Common myeloid progenitor, CD34-positive (primary cell): Measurements from ENCODE around the gene MMP15.
A peak's percentile ranks its signal among the peaks of the same experiment; 100 is the strongest.

Experiments
- CTCF ChIA-PET: fragments of 350-600 bp; sonication (Branson Sonifier 250); formaldehyde crosslinking; loops from one replicate; lab custom pipeline; 2021; ENCODE audit warnings: antibody characterized with exemption; lab: Charles Lee
- POLR2A ChIA-PET: fragments of 350-600 bp; sonication (Branson Sonifier 250); formaldehyde crosslinking; loops from one replicate; lab custom pipeline; 2021; ENCODE audit warnings: antibody characterized with exemption; lab: Charles Lee
- DNase-seq, 3 donors: peaks; one replicate each; pipeline versions ENCODE4 v3.0.0 to v3.0.0-alpha.2; 2013
- H3K27ac ChIP-seq, 2 experiments: 1 replicate in 1 of 2; 2 replicates in 1 of 2; pipeline ENCODE4 v1.7.0; 2013; ENCODE audit warnings: inconsistent platforms in 2 of 2, low read length in 2 of 2, mild to moderate bottlenecking in 2 of 2, low read depth in 1 of 2, moderate library complexity in 1 of 2; ENCODE audit not compliant: severe bottlenecking in 2 of 2, insufficient read depth in 1 of 2, poor library complexity in 1 of 2
- H3K27me3 ChIP-seq, 5 experiments: replicated peaks in 2 of 5; 1 replicate in 3 of 5; 2 replicates in 2 of 5; pipeline versions ENCODE4 v1.6.1 to v1.7.0; 2013; ENCODE audit warnings: low read length in 4 of 5, mild to moderate bottlenecking in 2 of 5, moderate library complexity in 2 of 5, inconsistent platforms in 1 of 5; ENCODE audit not compliant: insufficient read depth in 5 of 5, control insufficient read depth in 4 of 5
- H3K36me3 ChIP-seq, 4 experiments: 1 replicate in 2 of 4; 2 replicates in 2 of 4; pipeline versions ENCODE4 v1.6.1 to v1.7.0; 2013; ENCODE audit warnings: low read length in 3 of 4, control low read depth in 1 of 4, mild to moderate bottlenecking in 1 of 4; ENCODE audit not compliant: control insufficient read depth in 4 of 4, insufficient read depth in 4 of 4
- H3K4me1 ChIP-seq, 4 experiments: 1 replicate in 3 of 4; 2 replicates in 1 of 4; pipeline versions ENCODE4 v1.6.1 to v1.7.1; 2013; ENCODE audit warnings: low read length in 3 of 4, mild to moderate bottlenecking in 3 of 4, control low read depth in 1 of 4, inconsistent platforms in 1 of 4, moderate library complexity in 1 of 4; ENCODE audit not compliant: control insufficient read depth in 4 of 4, insufficient read depth in 4 of 4; ENCODE audit errors: control extremely low read depth in 1 of 4
- H3K4me3 ChIP-seq, 7 experiments: 1 replicate in 4 of 7; 2 replicates in 3 of 7; pipeline versions ENCODE4 v1.5.1 to v1.7.0; 2013; ENCODE audit warnings: mild to moderate bottlenecking in 7 of 7, low read length in 6 of 7, moderate library complexity in 6 of 7, inconsistent platforms in 2 of 7, low read depth in 2 of 7, control low read depth in 1 of 7; ENCODE audit not compliant: insufficient read depth in 4 of 7, control insufficient read depth in 1 of 7; ENCODE audit errors: extremely low read depth in 1 of 7
- H3K9me3 ChIP-seq, 5 experiments: 1 replicate in 4 of 5; 2 replicates in 1 of 5; pipeline versions ENCODE4 v1.6.1 to v1.7.1; 2013; ENCODE audit warnings: low read length in 4 of 5, mild to moderate bottlenecking in 2 of 5, inconsistent platforms in 1 of 5, low read depth in 1 of 5, moderate library complexity in 1 of 5; ENCODE audit not compliant: control insufficient read depth in 4 of 5, insufficient read depth in 2 of 5; ENCODE audit errors: control extremely low read depth in 1 of 5
- WGBS: methylation state at CpG from one replicate; pipeline ENCODE4 v1.1.5; 2013; ENCODE audit not compliant: insufficient coverage; 5-methylcytosine and 5-hydroxymethylcytosine counted together

MMP15 gene

GRCh38 chr16:58022601-58023371, 2.8 kb upstream of the MMP15 start:
- WGBS, result 64% methylated on average over 18 of the region's 18 CpGs
- no peak for DNase-seq
- peaks cover 2 to 10% (median 6%) of the 10 kb centered on the region in 4 experiments for H3K36me3 ChIP-seq
- H3K9me3 ChIP-seq, result no peaks in the 10 kb centered on the region
- no peak overlapping the region for H3K4me3 ChIP-seq
- H3K27me3 ChIP-seq, result peaks cover 0 to 34% (median 10%) of the 10 kb centered on the region in 5 experiments
- ChIA-PET CTCF (interaction anchor here (1.2 to 4.2 kb wide), 7 partner anchors 11 to 104 kb away, joined by 4 to 40 read pairs (median 5); partner anchors contain the start of gene USB1), POLR2A (no interaction called here)
- H3K27ac ChIP-seq, result no peak overlapping the region
- H3K4me1 ChIP-seq, result peaks cover 0 to 36% (median 32%) of the 10 kb centered on the region in 4 experiments

DNA sequence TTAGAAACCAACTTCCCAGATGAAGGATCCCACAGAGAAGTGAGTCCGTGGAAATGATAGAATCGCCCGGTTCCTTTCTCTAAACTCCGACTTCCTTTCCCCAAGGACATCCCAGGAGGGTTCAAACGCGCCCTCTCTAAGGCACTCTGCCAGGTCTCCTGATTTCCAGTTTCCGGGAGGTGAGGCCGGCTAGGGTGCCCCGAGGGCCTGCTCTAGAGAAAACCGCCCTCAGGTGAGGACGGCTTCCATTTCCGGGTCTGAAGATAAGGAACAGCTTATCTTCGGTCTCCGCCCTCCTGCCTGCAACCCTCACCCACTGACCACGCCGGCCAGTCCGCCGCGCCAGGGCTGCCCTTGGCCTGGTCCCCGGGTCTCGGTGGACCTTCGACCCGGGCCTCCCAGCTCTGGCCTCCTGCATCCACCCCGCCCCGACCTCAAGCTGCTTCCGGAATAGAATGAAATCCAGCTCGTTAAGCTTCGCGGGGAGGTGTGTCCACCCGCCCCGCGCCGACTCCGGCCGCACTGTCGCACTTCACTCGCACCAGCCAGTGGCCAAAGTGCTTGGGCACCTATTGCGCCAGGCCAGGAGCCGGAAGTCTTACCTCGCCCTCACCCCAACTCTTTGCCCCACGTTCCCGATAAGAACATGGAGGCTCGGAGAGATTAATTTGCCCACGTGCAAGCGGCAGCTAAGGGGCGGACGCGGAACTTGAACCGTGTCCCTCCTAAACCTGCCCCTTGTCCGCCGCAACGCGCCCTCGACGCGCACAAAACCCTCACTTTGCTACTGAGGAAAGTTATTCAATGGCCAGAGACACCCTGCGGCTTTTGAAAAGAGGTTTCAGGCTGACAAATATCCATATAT, 836 bp upstream of the MMP15 start:
- Histone ChIP-seq H3K27me3 (peaks cover 0 to 41% (median 12%) of the 10 kb centered on the region in 5 experiments), H3K4me1 (peaks cover 0 to 43% (median 34%) of the 10 kb centered on the region in 4 experiments), H3K4me3 (peak overlapping the region; percentile 33 to 80 (median 71)), H3K36me3 (no peaks in the 10 kb centered on the region), H3K27ac (no peak overlapping the region), H3K9me3 (no peaks in the 10 kb centered on the region)
- 19% methylated on average over 42 of the region's 57 CpGs for WGBS
- DNase-seq, result peak in 1 of 3 donors; percentile 50
- POLR2A ChIA-PET, result interaction anchor here (1.2 kb wide), 1 partner anchor 103 kb away, joined by 3 read pairs; no protein-coding TSS in a partner anchor
- CTCF ChIA-PET, result interaction anchor here (0.6 to 4.2 kb wide), 6 partner anchors 9 to 281 kb away, joined by 3 to 40 read pairs (median 12); no protein-coding TSS in a partner anchor

- CTCF ChIA-PET, result interaction anchor here (0.8 to 4.2 kb wide), 5 partner anchors 71 to 101 kb away, joined by 3 to 22 read pairs (median 4); no protein-coding TSS in a partner anchor
- peak overlapping the region; percentile 47 to 80 (median 71) for H3K4me3 ChIP-seq
- 0% methylated on average over 65 of the region's 65 CpGs for WGBS
- H3K27me3 ChIP-seq, result peaks cover 0 to 41% (median 12%) of the 10 kb centered on the region in 5 experiments
- no peak overlapping the region for H3K27ac ChIP-seq
- H3K4me1 ChIP-seq, result peaks cover 0 to 43% (median 34%) of the 10 kb centered on the region in 4 experiments
- POLR2A ChIA-PET, result interaction anchor here (1.2 kb wide), 1 partner anchor 101 kb away, joined by 3 read pairs; no protein-coding TSS in a partner anchor
- DNase-seq, result peak; percentile 31 to 71 (median 56)
- H3K36me3 ChIP-seq, result no peaks in the 10 kb centered on the region
- no peaks in the 10 kb centered on the region for H3K9me3 ChIP-seq
Measured at GRCh38 chr16:58026139-58026704, 668 bp downstream of the MMP15 start.

- POLR2A ChIA-PET, result no interaction called here
- WGBS, result under 1% methylated on average over 37 of the region's 38 CpGs
- Histone ChIP-seq H3K27ac (no peak overlapping the region), H3K36me3 (no peaks in the 10 kb centered on the region), H3K4me1 (peaks cover 0 to 43% (median 37%) of the 10 kb centered on the region in 4 experiments), H3K4me3 (peak overlapping the region; percentile 47 to 80 (median 71)), H3K9me3 (no peaks in the 10 kb centered on the region), H3K27me3 (peaks cover 0 to 41% (median 12%) of the 10 kb centered on the region in 5 experiments)
- CTCF ChIA-PET, result interaction anchor here (1.6 to 4.2 kb wide), 3 partner anchors 90 to 100 kb away, joined by 3 to 22 read pairs (median 20); no protein-coding TSS in a partner anchor
- DNase-seq, result no peak
Measured at GRCh38 chr16:58026705-58027160, 1.2 kb downstream of the MMP15 start.

- ChIA-PET CTCF (interaction anchor here (0.7 to 4.1 kb wide), 6 partner anchors 21 to 102 kb away, joined by 3 to 22 read pairs (median 3); partner anchors contain the start of gene CFAP20), POLR2A (no interaction called here)
- WGBS, result 20% methylated on average over 37 of the region's 43 CpGs
- Histone ChIP-seq H3K4me1 (peaks cover 0 to 43% (median 37%) of the 10 kb centered on the region in 4 experiments), H3K36me3 (no peaks in the 10 kb centered on the region), H3K9me3 (no peaks in the 10 kb centered on the region), H3K4me3 (peak overlapping the region in 5 of 7 experiments; percentile 28 to 80 (median 71)), H3K27me3 (peaks cover 0 to 41% (median 12%) of the 10 kb centered on the region in 5 experiments), H3K27ac (no peak overlapping the region)
- no peak for DNase-seq
Measured at GRCh38 chr16:58027161-58027915, 1.8 kb downstream of the MMP15 start.
